ENCODE measurements around the gene TRMO. TPM values are rescaled to one million over a fixed set of nuclear protein-coding genes. Genes with fewer than 3 reads are reported as not detected.

The TRMO gene
- total RNA-seq, 2 experiments from 2014 or later: 14.9 to 15.4 TPM

Other genes with a start within 250 kb of the TRMO start
- 10 to 100 TPM in 1 of 2 experiments, 1 to 10 TPM in 1; 7.8 to 11.8 TPM for gene XPA, start 225.2 kb downstream of the TRMO start, total RNA-seq
- gene FOXE1, start 69.3 kb downstream of the TRMO start, total RNA-seq: not detected
- gene HEMGN, start 15.7 kb upstream of the TRMO start, total RNA-seq: under 1 TPM; 0.23 to 0.47 TPM
- gene ANP32B, start 60.8 kb upstream of the TRMO start, total RNA-seq: 100 to 1,000 TPM; 299 to 301 TPM
- gene NANS, start 134.2 kb upstream of the TRMO start, total RNA-seq: 10 to 100 TPM; 35.5 to 47.8 TPM
- 100 to 1,000 TPM in 1 of 2 experiments, 10 to 100 TPM in 1; 84.6 to 128 TPM for gene TRIM14, start 196.7 kb upstream of the TRMO start, total RNA-seq

All from activated CD8-positive, alpha-beta memory T cell treated with anti-CD3 and anti-CD28 coated beads, Interleukin-2, amount 10 ng/mL, durations not matched to agents 7 days and 5 days (primary cell).